ENCODE measurements around the gene GALNT8.

- TF ChIP-seq GATA3 (IDR thresholded peaks at IDR 0.05; ENCODE audit: low read depth, low read length) (no peak), GATA2 (IDR thresholded peaks at IDR 0.05; ENCODE audit: low read depth, low read length) (no peak)
Measured at GRCh38 chr12:4814485-4814884, 94.3 kb downstream of the GALNT8 start.
